GM19467 (cell line): ENCODE measurements around the gene CAND2.

Source experiments
- ATAC-seq: cut with Tn5 transposase; IDR thresholded peaks from one replicate; pipeline ENCODE4 v1.9.1; 2021; ENCODE audit warnings: mild to moderate bottlenecking, moderate library complexity; ENCODE audit not compliant: unreplicated experiment

Gene CAND2

GRCh38 chr3:12882336-12883310 is 86.1 kb downstream of the CAND2 start:
- ATAC-seq: no peak

GRCh38 chr3:12884186-12884680 is 87.8 kb downstream of the CAND2 start:
- ATAC-seq: no peak
